Measurements from ENCODE around the gene UTP20. TPM values are rescaled to one million over a fixed set of nuclear protein-coding genes. Genes with fewer than 3 reads are reported as not detected.
"Not testable (repeated sequence)": the region's sequence is repeated elsewhere in the genome, so short reads cannot be mapped to it uniquely, and the experiment has no call there.

Gene UTP20
- total RNA-seq, 2 donors from 2014 or later: 7.2 to 13.5 TPM

- Histone ChIP-seq H3K27me3 (no peaks in the 10 kb centered on the region), H3K4me3 (no peak overlapping the region), H3K4me1 (no peaks in the 10 kb centered on the region), H3K27ac (no peak overlapping the region), H3K36me3 (no peaks in the 10 kb centered on the region), H3K9ac (ENCODE audit: low read depth in 2 of 2, low read length in 2 of 2) (no peak overlapping the region), H3K9me3 (no peaks in the 10 kb centered on the region)
- intact Hi-C loops (cut with DNase I): no loop called here
- DNase-seq: no peak
- TF ChIP-seq CTCF (IDR thresholded peaks at IDR 0.05): no peak
Observed at GRCh38 chr12:101356794-101357193, 76.9 kb downstream of the UTP20 start.

GRCh38 chr12:101361455-101361854 is 81.5 kb downstream of the UTP20 start:
- Histone ChIP-seq H3K36me3 (no peaks in the 10 kb centered on the region), H3K9me3 (no peaks in the 10 kb centered on the region), H3K27me3 (no peaks in the 10 kb centered on the region), H3K27ac (no peak overlapping the region), H3K4me3 (no peak overlapping the region), H3K9ac (ENCODE audit: low read depth in 2 of 2, low read length in 2 of 2) (no peak overlapping the region), H3K4me1 (no peaks in the 10 kb centered on the region)
- intact Hi-C loops (cut with DNase I): no loop called here
- no peak for TF ChIP-seq CTCF (IDR thresholded peaks at IDR 0.05)
- no peak for DNase-seq

- no peak for DNase-seq
- no peak overlapping the region for H3K4me3 ChIP-seq
- no peak overlapping the region for H3K9ac ChIP-seq (ENCODE audit: low read depth in 2 of 2, low read length in 2 of 2)
- no peaks in the 10 kb centered on the region for H3K36me3 ChIP-seq
- H3K27ac ChIP-seq: no peak overlapping the region
- TF ChIP-seq CTCF (IDR thresholded peaks at IDR 0.05): no peak
- no peaks in the 10 kb centered on the region for H3K4me1 ChIP-seq
- H3K9me3 ChIP-seq: no peaks in the 10 kb centered on the region
- intact Hi-C loops (cut with DNase I): no loop called here
- no peaks in the 10 kb centered on the region for H3K27me3 ChIP-seq
Observed at GRCh38 chr12:101368016-101368415, 88.1 kb downstream of the UTP20 start.

- no peak for TF ChIP-seq CTCF (IDR thresholded peaks at IDR 0.05)
- Histone ChIP-seq H3K9me3 (no peaks in the 10 kb centered on the region), H3K9ac (ENCODE audit: low read depth in 2 of 2, low read length in 2 of 2) (no peak overlapping the region), H3K27me3 (no peaks in the 10 kb centered on the region), H3K27ac (no peak overlapping the region), H3K4me1 (no peaks in the 10 kb centered on the region), H3K4me3 (no peak overlapping the region), H3K36me3 (no peaks in the 10 kb centered on the region)
- intact Hi-C loops (cut with DNase I): no loop called here
- DNase-seq: no peak
Observed at GRCh38 chr12:101372431-101372830, 92.5 kb downstream of the UTP20 start.

GRCh38 chr12:101375573-101375972 is 95.7 kb downstream of the UTP20 start:
- Histone ChIP-seq H3K9me3 (no peaks in the 10 kb centered on the region), H3K27ac (no peak overlapping the region), H3K9ac (ENCODE audit: low read depth in 2 of 2, low read length in 2 of 2) (no peak overlapping the region), H3K36me3 (no peaks in the 10 kb centered on the region), H3K4me1 (no peaks in the 10 kb centered on the region), H3K4me3 (no peak overlapping the region), H3K27me3 (no peaks in the 10 kb centered on the region)
- no peak for TF ChIP-seq CTCF (IDR thresholded peaks at IDR 0.05)
- DNase-seq: no peak
- intact Hi-C loops (cut with DNase I): no loop called here

- Histone ChIP-seq H3K27me3 (no peaks in the 10 kb centered on the region), H3K36me3 (no peaks in the 10 kb centered on the region), H3K9me3 (no peaks in the 10 kb centered on the region), H3K27ac (no peak overlapping the region), H3K4me3 (no peak overlapping the region), H3K4me1 (no peaks in the 10 kb centered on the region), H3K9ac (ENCODE audit: low read depth in 2 of 2, low read length in 2 of 2) (no peak overlapping the region)
- no peak for TF ChIP-seq CTCF (IDR thresholded peaks at IDR 0.05)
- no peak for DNase-seq
- intact Hi-C loops (cut with DNase I): no loop called here
Observed at GRCh38 chr12:101379149-101379548, 99.2 kb downstream of the UTP20 start.

GRCh38 chr12:101391181-101391580 is 111.3 kb downstream of the UTP20 start:
- DNase-seq; H3K9me3 ChIP-seq; H3K27ac ChIP-seq; H3K27me3 ChIP-seq; intact Hi-C loops (cut with DNase I); H3K4me3 ChIP-seq; H3K9ac ChIP-seq (ENCODE audit: low read depth in 2 of 2, low read length in 2 of 2); H3K4me1 ChIP-seq; H3K36me3 ChIP-seq: not testable (repeated sequence)
